HL-60/S4 (cell line): ENCODE data around the gene MGAT5B.

ENCODE experiments used
- in situ Hi-C: fragments of 300-500 bp; cut with MboI; formaldehyde crosslinking; loops from 2 replicates; pipeline ENCODE4 v1.14.3; 2022; ENCODE audit warnings: low sequenced_read_pairs

MGAT5B gene

DNA sequence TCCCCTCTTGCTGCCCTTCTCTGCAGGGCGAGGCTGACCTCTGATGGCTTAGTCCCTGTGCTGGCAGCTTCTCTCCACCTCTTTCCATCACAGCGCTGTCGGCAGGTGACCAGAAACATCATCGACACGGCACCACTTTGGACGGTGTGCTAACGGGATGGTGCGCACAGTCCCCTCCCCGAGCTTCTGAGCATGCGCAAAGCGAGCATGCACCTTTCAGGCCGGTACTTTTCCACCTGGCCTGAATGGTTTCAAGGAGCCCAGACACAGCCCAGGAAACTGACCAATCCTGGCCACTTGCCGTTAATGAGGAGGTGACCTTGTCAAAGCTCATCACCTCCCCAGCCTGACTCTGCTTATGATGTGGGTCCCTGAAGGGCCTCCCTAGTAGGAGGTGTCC is 54.8 kb downstream of the MGAT5B start:
- in situ Hi-C loops: no loop called here

DNA sequence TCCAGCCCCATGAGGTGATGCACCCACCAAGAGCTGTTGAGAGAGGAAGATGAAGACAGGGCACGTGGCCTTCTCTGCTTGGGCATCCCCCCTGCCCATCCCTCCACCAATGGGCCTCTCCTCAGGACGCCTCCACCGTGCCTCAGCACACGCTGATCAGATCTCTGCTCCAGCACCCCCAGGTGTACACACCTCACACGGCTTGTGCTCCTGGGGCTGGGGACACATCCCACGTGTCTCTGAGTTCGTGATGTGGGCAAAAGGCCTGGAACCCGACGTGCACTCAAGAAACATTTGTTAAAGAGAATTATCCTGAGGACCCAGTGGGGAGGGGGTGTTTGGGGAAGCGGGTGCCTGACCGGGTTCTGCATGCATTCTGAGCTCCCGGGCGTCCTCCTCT is 55.3 kb downstream of the MGAT5B start:
- in situ Hi-C loops: no loop called here

DNA sequence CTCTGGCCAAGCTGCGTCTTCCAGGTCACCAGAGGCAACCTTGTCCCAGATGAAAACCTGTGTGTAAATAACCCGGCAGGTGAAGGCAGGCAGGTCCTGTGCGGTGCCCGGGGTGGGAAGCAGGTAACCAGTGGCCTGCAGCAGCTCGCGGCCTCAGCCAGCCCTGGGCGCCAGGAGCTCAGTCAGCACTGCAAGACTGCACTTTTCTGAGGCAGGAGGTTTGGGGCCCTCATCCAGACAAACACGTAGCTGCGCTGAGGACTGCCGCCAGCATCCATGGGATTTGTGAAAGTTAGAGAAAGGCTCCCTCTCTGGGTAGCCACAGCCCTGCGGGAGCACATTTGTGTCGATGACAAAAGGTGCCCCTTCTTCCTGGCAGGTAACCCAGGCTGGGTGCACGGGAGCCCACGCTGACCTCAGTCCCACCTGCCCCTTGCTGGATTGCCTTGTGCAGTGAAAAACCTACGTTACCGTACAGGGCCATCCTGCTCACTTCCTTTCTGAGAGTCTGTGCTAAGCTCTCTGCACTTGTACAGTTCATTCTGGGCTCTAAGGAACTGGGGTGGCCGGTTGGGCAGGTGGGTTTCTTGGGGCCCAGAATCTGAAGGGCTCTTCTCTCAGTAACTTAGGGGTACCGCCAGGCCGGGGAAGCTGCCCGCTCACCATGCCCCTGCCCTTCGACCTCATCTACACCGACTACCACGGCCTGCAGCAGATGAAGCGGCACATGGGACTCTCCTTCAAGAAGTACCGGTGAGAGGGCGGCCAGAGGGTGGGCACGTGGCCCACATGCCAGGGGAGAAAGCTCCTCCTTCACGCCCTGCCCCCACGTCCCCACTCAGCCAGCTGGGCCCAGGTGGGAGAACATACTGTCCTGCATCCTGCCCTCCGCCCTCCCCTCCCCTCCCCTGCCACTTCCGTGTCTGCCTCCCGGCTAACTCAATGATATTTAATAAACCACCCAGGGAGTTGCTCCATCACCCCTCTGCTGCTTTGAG is 56.4 kb downstream of the MGAT5B start:
- in situ Hi-C loops: no loop called here

DNA sequence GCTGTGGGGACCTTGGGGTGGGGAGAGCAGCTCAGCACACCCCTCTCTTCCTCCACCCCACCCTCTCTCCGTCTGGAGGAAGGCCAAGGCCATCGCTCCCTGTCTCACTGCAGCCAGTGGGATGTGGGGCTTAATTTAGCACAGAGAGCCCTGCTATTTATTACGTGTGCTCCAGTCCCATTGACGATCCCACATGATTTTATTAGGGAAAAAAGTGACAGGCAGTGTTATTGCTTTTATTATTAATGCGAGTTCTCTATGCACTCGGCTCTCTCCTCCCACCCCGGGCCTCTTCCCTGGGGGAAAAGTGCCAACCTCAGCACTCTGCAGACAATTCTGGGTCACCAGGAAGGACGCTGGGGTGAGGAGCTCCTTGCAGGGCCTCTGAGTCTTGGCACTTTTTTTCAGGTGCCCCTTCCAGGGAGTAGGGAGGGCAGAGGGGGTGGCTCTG is 57.3 kb downstream of the MGAT5B start:
- in situ Hi-C loops: no loop called here

DNA sequence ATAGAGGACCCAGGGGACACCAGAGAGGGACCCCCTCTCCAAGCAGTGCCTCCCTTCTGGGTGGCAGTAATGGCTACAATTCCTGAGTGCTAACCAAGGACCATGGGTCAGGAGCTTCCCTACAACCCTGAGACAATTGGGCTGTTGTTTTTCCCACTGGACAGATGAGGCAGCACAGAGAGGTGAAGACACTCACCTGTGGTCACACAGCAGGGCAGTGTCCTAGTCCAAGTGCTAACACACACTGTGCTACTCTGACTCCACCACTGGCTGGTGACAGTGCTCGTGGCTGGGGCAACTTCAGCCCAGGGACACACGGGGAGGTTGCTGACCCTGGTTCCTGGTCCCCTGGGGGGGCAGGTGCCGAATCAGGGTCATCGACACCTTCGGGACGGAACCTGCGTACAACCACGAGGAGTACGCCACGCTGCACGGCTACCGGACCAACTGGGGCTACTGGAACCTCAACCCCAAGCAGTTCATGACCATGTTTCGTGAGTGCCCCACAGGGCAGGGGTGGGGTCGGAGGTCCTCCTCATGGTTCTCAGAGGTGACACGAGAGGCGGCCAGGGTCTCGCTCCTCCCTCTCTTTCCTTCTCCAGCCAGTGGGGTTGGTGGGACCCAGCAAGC is 58.1 kb downstream of the MGAT5B start:
- in situ Hi-C loops: no loop called here

DNA sequence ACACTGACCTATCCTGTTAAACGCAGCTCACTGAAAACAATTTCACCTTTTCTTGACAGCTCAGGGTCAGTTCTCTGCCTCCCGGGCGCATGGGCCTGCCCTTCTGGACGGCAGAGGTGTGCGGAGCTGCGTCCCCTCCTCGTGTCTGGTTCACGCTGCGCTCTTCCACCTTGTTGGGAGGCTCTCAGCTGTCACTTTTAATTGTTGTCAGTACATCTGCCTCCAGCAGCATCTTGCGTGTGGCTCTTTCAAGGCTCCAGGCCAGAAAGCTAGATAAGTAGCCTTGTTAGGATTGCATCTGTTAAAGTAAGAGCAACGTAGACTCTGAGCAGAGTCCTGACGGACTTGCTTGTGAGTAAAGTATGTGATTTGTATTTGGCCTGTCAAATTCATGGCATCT is 59.4 kb downstream of the MGAT5B start:
- in situ Hi-C loops: no loop called here

DNA sequence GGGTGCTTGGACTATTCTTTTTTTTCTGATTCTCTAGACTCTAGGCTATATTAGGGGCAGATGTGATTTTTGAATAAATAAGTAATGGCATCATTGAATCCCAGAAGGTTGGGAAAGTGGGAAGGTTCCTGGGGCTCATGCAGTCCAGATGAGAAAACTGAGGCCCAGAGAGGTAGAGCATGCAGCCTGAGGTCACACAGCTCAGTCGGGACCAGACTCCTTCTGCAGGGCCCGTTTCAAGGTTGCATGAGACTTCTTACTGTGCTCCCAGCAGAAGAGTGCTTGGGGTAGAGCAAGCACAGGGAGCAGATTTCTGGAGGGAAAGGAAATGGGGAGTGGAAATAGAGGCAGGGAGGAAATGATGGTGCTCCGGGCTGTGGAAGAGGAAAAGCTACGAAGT is 59.8 kb downstream of the MGAT5B start:
- in situ Hi-C loops: no loop called here

DNA sequence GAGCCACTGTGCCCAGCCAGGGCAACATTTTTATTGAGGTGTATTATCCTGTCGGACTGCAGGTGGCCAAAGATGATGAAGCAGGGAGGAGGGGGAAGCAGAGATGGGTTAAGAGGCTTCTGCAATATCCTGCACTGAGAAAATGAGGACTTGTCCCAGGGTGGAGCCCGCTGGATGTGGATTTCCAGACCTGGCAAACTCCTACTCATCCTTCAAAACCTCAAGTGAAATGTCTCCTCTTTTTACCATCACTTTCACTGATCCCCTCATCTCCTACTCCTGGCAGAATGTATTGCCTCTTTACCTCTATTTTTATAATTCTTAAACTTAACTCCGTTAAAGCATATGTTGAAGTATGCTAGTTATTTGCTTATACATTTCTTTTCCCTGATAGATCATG is 60.9 kb downstream of the MGAT5B start:
- in situ Hi-C loops: no loop called here

DNA sequence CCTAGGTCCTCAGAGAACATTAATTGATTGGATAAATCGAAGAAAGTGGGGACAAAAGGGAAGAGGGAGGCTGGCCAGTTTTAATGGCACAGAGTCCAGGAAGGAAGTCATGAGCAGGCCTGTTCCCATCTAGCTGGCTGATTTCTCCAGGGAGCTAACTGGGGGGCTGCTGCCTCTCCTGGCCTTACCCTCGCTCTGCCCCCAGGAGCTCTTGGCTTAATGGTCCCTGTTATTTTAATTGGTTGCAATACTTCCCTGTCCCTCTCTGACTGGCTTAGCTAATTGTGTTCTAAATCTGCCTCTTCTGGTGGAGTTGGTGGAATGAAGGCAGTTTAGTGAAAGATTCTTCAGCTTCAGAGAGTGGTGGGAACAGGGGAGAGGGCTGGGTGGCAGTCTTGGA is 61.4 kb downstream of the MGAT5B start:
- in situ Hi-C loops: no loop called here

DNA sequence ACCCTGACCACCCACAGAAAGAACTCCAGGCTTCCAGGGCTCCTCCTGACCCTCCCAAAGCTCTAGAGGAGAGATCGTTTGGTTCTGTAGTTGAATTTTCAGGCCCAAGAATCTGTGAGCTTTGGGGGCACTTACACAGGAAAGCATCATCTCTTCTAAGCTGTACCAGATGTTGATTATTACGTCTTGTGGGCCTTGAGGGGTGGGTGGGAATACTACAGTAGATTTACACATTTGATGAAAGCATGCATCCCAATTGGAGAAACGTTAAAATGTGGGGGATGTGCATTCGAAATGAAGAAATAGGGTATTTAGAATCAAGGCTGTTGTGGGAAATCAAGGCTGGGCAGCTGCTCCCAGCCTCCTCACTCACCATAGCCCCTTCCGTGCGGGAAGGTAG is 61.9 kb downstream of the MGAT5B start:
- in situ Hi-C loops: no loop called here

DNA sequence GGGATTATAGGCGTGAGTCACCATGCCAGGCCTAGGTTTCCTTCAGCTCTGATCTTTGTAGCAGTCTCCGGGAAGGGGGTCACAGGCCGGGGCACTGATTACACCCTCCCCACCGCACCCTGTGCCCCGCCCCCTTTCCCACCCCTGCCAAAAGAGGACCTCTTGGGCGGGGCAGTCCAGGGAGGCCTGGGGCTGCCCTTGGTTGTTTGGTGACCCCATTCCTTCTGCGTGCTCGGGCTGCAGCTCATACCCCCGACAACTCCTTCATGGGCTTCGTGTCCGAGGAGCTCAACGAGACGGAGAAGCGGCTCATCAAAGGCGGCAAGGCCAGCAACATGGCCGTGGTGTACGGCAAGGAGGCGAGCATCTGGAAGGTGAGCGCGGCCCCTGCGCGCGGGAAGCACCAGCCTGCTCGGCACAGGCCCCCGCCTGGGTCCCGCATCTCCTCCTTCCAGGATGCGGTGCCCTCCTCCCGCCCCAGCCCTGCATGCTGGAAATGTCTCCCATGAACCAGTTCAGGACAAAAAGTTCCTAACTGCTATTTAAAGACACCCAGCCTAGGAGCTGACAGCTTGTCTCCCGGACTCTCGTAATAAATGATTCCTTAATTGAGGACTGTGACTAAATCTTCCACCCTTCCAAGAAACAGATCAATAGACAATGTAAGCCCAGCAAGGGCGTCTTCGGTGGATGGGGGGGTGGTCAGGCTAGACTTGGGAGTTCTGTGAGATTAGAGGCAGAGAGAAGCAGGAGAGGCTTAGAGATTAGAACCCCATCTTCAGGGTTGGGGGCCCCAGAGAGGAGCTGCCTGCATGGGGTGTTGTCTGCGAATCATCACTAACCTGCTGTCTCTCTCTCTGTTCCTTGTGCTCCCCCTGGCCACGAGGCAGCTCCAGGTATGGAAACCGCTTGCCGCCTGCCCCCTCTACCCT is 64.5 kb downstream of the MGAT5B start:
- in situ Hi-C loops: no loop called here

DNA sequence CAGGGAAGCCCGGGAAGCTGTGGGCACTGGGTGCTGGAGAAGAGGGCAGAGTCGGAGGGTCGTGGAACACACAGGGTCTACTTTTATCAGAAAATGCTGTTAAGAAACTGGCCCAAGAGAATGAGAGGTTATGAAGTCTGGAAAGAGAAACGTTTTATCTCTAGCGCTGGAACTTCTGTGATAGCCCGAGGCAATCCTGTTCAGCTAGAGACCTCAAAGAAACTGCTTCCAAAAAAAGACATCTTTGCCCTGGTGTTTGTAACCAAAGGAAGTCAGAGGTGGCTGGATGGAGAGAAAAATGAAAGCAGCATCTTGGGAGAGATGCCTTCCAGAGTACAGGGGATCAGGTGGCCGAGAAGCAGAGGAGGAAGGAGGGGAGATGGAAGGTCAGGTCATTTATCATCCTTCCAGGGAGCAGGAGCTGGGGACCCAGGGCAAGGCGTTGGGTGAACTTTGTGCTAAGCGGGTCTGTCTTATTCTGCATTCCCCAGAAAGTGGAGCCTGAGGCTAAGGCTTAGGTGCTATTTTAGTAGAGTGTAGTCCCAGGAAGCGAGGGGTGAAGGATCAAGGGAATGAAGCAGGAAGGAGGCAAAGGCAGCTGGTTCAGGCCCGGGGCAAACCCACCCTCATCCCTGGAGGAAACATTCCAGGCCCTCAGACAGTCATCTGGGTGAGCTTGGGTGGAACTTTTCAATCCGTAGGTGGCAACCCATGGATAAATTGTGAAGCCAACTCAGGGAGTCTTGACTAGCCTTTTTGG is 66.5 kb downstream of the MGAT5B start:
- in situ Hi-C loops: no loop called here

DNA sequence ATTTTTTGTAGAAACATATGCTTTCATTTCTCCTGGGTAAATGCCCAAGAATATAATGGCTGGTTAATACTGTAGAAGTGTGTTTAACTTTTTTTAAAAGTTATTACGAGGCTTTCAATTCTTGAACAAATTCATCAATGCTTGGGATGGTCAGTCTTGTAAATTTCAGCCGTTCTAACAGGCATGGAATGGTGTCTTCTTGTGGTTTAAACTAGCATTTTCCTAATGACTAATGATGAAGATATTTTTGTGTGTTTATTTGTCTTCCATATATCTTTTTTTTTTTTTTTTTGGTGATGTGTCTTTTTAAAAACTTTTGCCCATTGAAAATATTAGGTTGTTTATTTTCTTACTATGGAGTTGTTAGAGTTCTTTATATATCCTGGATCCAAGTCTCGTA is 67.1 kb downstream of the MGAT5B start:
- in situ Hi-C loops: no loop called here

DNA sequence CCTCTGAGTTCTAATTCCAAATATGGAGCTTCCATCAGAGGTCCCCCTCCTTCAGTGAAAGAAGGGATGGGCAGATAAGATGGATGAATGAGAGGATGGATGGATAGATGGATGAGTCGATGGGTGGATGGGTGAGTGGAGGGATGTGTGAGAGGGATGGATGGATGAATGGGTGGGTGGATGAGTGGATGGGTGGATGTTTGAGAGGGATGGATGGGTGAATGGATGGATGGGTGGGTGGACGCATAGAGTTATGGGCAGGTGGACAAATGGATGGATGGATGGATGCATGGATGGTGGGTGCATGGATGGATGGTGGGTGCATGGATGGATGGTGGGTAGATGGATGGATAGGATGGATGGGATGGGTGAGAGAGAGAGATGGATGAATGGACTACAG is 69.0 kb downstream of the MGAT5B start:
- in situ Hi-C loops: no loop called here

DNA sequence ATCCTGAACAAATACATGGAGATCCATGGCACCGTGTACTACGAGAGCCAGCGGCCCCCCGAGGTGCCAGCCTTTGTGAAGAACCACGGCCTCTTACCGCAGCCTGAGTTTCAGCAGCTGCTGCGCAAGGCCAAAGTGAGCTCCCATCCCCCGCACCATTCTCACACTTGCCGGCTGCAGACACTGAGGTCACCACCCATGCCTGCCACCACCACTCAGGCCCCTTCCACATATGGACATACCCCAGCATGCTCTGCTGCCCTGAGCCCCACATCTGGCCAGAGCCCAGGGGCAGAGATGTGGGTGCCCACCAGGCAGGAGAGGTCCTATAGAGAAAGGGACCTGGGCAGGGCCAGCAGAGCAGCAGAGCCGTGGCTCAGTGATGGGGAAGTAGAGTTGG is 69.8 kb downstream of the MGAT5B start:
- in situ Hi-C loops: no loop called here

DNA sequence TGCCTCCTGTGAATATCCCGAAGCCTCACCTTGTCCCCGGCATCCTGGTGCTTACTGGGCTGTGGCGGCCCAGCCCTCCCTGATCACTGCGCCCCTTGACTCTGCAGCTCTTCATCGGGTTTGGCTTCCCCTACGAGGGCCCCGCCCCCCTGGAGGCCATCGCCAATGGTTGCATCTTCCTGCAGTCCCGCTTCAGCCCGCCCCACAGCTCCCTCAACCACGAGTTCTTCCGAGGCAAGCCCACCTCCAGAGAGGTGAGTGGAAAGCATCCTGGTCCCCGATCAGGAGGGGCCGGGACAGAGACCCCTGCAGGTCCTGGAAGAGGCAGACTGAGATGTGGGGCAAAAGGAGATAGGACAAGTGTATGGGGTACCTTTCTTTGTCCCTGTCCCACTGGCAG is 72.1 kb downstream of the MGAT5B start:
- in situ Hi-C loops: no loop called here

DNA sequence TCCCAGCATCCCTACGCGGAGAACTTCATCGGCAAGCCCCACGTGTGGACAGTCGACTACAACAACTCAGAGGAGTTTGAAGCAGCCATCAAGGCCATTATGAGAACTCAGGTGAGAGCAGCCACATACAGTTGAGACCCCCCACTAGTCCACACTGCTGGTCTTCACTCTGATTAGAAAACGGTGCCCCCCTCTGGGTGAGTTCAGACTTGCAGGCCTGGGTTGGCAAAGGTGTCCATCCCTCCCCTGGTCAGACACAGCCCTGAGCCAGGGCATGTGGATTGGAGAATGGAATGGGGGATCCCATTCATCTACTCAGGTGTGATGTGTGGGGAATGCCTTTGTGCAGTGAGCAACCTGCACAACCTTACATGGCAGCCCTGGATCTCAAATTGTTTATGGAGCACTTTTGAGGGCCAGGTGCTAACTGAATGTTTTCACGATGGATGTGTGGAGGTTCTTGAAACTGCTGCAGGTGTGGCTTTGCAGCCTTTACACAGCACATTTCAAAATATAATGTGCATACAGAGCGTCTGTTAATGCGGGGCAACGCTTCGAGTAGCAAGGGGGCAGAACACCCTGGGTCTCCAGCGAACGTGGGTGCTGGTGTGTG is 72.6 kb downstream of the MGAT5B start:
- in situ Hi-C loops: no loop called here

DNA sequence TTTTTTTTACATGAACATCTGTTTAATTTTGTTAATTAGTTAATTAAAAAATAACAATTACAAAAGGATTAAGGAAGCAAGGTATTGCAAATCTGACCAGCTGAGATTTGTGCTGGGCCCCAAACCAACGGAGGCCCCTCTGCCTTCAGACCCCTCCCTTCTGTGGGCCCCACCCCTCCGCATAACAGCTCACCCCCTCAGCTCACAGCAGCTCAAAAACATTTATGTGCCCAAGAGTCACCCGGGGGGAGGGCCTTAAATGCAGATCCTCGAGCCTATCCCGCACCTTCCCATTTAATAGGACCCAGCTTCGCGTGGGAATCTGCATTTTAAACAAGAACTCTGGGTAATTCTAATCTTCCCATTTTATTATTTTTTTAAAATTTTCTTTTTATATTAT is 75.0 kb downstream of the MGAT5B start:
- in situ Hi-C loops: no loop called here

DNA sequence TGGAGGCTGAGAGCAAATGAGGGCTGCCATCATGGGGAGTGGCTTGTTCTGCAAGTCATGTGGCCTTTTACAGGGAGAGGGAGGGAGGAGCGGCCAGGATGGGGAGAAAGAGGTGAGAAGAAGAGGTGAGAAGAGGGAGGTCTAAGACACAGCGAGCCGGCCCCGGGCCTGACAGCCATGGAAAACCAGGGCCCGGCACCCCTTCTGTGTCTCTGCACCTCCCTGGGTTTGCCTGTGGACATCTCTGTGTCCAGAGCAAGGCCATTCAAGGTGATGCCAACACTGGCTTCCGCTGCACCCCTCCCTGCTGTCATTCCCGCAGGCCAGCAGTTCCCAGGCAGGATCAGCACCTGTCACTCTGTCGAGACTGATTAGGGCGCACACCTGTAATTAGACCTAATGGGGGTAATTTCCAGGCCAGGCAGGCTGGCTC is 75.6 kb downstream of the MGAT5B start:
- in situ Hi-C loops: no loop called here

DNA sequence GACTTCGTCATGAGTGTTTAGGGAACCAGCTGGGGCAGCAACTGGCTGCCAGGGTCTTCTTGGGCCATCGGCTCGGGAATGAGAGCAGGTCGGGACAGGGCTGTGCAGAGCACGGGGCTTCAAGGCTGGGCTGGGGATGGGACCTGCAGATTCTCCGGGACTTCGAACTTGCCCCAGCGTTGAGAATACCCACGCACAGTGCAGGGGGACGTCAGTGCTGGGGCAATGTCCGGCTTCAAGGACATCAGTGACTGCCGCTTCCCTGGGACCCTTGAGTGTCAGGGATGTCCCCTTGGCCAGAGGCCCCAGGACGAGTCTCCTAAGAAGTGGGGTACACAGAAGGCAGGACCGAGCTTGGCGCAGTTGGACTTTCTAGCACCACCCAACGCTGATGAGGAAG is 76.3 kb downstream of the MGAT5B start:
- in situ Hi-C loops: no loop called here
